IPS DF 19.7 (cell line): ENCODE measurements around the gene POU4F2.

ENCODE experiments used
- DNase-seq: peaks from one replicate; pipeline ENCODE4 v3.0.0-alpha.2; 2013; ENCODE audit warnings: low read depth, low spot score

Gene POU4F2, protein sequence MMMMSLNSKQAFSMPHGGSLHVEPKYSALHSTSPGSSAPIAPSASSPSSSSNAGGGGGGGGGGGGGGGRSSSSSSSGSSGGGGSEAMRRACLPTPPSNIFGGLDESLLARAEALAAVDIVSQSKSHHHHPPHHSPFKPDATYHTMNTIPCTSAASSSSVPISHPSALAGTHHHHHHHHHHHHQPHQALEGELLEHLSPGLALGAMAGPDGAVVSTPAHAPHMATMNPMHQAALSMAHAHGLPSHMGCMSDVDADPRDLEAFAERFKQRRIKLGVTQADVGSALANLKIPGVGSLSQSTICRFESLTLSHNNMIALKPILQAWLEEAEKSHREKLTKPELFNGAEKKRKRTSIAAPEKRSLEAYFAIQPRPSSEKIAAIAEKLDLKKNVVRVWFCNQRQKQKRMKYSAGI

DNA sequence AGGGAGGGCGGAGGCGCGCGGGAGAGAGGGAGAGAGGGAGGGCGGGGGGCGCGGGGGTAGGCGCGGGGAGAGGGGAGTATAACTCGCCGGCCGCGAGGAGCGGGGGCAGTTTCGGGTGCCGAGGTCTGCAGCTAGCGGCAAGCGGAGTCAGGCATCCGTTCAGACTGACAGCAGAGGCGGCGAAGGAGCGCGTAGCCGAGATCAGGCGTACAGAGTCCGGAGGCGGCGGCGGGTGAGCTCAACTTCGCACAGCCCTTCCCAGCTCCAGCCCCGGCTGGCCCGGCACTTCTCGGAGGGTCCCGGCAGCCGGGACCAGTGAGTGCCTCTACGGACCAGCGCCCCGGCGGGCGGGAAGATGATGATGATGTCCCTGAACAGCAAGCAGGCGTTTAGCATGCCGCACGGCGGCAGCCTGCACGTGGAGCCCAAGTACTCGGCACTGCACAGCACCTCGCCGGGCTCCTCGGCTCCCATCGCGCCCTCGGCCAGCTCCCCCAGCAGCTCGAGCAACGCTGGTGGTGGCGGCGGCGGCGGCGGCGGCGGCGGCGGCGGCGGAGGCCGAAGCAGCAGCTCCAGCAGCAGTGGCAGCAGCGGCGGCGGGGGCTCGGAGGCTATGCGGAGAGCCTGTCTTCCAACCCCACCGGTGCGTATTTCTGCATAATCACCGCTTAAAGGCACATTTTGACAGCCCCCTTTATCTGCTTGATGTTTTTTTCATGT, at the start of gene POU4F2:
Gene POU4F2 (plus strand): TSS at position 108 of the 720 bp plus-strand sequence. CDS start 248 bp downstream, at position 356.
- no peak for DNase-seq

DNA sequence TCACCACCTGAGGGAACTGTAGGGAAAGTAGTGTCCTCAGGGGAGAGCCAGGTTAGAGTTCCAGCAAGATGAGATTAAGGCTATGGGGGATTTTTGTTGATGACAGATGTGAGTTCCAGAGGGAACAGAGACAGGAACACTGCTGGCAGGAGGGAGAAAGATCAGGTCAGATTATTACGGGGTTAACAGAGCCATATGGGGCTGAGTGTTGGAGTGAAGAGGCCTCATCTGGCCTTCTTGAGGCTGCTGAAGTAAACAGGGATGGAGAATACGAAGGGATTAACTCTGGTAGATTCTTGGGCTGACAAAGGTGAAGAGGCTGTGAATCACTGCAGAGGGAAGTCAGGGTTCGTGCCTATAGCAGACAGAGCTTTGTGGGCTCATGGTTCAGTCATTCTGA, 47.9 kb upstream of the POU4F2 start:
- DNase-seq = no peak

DNA sequence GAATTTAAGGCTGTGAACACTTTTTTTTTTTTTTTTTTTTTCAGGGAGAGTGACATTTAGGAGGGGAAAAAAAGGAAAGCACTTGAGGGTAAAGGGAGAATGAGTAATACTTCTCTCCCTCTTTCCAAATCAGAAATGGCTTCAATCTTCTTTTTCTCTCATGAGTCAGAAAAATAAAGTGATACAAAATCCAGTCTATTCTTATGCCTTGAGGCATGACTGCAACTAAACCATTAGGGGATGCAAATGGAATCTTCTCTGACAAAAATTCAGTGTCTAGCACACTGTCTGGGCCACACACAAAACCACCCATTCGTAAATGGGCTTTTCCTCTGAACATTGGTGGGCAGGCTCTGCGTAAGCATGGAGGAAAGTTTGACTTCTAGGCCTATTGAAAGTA, 46.7 kb upstream of the POU4F2 start:
- no peak for DNase-seq

DNA sequence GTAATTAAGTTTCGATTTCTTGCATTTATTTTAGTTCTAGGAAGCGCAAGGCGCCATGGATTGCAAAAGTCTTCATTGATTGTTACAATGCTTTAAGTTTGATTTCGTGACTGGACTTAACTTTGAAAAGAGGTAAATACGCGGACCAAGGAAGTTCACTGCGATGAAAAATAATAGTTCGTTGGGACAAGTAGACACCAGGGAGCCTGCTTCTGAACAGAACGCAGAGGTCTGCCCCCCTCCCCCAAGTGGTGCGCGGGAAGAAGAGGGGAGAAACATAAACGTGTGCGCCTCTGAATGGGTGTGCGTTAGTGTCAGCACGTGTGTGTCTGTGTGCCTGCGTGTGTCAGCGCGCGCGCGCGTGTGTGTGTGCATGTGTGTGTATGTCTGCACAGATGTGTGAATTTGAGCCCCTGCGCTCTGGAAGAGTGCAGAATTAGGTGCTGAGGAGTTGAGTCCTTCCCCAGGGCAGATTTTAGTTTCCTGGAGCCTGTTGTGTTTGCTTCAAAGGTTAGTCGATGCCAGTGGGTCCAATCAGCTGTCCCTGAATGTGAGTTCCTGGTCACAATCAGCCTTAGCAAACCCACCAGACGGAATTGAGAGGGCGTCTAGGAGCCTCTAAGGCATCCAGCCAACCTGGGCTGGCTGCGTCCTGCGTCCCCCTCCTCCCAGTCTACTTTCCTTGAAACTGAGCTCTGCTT, 5.8 kb upstream of the POU4F2 start:
- DNase-seq = no peak

DNA sequence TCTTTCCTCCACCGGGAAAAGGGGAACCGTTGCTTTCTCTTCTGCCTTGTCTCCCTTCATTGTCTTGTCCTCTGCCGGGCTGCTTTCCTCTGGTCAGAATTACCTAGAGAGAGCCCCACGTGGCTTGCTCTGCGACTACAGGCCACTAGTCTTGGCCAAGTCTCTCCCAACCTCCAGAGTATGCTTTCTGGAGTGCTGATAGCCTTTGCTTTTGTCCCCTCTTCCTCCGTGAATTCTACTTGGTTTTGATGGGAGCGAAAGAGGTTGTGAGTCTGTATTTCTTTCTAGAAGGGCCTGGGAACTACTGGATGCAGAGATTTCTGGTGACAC, 5.3 kb upstream of the POU4F2 start:
- DNase-seq = no peak

DNA sequence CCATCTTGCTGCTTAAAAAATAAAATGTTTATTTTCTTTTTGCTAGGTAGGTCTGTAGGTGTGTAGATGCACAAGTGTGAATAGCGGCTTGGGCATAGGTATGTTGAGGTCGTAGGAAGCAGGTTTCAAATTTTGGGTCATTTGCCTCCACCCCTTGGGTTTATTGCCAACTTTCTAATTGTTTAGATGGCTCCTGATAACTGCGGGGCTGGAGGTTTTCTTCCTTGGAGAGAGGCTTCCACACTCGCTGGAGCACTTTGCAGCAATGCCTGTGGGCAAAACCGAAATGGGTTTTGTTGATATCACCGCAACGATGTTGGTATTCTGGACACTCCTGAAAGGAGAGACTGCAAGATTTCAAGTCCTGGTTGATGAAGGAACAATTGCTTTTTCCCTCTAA, 3.9 kb upstream of the POU4F2 start:
- no peak for DNase-seq

DNA sequence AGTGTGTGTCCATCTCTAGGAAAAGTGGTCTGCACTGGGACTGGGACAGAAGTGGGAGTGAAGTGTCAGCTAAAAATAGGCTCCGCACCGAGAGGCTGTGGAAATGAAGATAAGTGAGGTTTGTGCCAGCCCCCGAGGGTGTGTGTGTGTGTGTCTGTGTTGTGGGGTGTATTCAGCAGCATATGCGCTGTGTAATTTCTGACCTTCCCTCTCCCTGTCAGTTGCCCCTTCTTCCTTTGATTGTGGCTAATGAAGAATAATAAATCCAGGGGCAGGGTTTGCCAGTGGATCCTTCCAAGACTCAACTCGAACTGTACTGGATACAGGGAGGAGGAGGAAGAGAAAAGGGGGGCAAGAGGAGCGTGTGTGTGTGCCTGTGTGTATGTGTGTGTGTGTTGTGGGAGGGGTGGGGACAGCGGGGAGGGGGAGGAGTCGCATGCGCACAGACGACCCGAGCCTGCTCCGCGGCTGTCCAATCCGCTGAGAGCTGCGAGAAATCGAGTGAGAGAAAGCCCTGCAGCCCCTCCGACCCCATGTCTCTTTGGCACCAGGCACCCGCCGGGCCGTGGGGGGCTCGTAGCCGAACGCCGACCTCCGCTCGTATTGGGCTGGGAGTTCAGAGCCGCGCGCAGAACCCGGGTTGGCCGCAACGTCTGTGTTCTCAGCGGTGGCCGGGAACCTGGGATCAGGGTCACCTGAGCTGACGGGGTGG, 916 bp upstream of the POU4F2 start:
- DNase-seq = no peak

DNA sequence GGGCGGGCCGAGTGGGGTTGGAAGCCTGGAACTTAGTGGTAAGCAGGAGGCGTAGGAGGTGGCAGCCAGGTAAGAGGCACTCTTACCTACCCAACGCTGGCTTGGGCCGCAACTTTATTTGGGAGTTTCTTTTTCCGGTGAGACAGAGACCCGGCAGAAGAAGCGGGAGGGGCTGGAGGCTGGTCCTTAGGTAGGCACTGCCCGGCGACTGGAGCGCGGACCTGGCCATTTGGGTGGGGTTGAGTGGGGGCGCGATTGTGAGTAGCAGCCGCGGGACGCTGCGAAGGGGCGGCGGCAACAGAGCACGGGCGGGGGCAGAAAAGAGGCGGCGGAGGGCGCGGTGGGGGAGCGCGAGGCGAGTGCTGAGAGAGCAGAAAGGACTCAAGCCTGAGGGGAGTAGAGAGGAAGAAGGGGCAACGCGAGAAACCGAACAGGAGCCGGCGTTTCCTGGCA, 334 bp upstream of the POU4F2 start:
- DNase-seq = no peak

DNA sequence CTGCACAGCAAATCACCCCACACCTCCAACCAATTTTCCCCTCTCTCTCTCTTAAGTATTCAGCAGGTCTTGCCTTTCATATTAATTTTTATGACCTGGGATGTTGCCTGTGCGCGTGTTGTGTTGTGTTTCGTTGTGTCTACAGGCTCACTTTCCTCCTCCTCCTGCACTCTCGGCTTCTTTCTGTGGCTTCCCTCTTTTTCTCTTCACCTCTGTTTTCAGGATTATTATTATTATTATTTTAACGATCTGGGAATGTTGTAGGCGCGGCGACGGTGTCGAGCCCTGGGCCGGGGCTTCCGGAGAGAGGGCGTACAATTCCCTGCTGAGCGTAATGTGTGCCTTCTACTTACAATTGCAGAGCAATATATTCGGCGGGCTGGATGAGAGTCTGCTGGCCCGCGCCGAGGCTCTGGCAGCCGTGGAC, 826 bp downstream of the POU4F2 start:
- DNase-seq = no peak

DNA sequence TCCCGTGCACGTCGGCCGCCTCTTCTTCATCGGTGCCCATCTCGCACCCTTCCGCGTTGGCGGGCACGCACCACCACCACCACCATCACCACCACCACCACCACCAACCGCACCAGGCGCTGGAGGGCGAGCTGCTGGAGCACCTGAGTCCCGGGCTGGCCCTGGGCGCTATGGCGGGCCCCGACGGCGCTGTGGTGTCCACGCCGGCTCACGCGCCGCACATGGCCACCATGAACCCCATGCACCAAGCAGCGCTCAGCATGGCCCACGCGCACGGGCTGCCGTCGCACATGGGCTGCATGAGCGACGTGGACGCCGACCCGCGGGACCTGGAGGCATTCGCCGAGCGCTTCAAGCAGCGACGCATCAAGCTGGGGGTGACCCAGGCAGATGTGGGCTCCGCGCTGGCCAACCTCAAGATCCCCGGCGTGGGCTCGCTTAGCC, 1.4 kb downstream of the POU4F2 start:
- DNase-seq = no peak

DNA sequence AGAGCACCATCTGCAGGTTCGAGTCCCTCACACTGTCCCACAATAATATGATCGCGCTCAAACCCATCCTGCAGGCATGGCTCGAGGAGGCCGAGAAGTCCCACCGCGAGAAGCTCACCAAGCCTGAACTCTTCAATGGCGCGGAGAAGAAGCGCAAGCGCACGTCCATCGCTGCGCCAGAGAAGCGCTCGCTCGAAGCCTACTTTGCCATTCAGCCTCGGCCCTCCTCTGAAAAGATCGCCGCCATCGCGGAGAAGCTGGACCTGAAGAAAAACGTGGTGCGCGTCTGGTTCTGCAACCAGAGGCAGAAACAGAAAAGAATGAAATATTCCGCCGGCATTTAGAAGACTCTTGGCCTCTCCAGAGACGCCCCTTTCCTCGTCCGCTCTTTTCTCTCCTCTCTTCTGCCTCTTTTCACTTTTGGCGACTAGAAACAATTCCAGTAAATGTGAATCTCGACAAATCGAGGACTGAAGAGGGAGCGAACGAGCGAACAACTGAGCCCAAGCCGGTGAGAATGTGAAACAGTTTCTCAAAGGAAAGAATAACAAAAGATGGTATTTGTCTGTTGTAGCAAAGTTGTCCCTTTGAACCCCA, 1.9 kb downstream of the POU4F2 start:
- DNase-seq = no peak

DNA sequence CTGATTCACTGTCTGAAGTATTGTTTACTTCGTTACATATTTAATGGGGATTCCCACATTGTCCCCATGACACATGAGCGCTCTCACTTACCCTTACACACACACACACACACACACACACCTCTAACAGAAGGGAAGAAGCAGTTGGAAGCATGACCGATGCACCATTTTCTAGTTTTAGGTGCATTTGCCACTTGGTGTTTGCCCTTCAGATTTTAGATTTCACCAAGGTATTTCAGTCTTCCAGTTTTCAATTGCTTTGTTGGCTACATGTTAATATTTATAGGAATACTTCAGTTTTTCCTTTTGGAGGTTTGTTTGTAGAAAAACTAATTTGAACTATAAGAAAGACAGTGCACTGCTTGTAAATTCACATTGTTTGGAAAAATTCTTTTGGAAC, 3.1 kb downstream of the POU4F2 start:
- DNase-seq = no peak

DNA sequence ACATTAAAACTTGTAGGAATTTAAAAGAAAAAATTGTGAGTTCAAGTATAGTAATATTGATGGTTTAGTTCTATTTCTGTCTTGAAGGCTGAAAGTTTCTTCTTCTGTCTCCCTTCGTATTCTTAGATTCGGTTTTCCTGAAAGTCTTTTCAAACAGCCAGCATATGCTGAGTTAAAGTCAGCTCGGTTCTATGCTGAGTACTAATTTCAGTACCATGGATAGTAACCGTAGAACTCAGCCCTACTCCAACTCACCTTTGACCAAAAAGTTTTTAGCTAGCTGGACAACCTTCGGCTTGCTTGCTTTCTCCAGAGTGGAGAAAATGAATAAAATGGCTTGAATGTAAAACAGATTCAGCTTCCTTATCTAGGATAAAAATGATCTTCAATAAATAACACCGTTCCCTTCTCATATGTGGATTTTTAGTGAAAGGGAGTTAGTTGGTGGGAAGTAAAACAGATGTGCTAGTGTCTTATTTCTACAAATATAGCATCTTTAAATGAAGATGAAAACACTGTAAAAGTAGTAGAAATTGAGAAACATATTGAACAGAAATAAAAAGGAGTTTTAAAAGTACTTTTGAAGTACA, 5.2 kb downstream of the POU4F2 start:
- no peak for DNase-seq

DNA sequence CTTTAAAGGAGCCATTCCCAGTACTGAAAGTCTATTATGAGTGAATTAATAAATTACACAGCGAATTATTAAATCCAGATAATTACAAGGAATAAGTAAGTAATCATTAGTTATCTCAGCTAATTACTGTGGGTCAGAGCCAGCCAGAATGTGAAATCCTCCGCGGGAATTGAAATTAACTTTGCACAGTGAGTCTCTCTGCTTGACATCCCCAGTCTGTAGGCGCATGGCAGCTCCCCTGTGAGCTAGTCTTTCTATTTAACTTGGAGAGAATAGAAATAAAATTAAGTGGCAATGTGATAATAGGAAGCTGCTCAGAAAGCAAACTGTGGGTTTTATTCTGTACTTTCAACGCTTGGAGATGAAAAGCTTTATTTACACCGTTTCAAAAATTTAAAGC, 7.2 kb downstream of the POU4F2 start:
- DNase-seq = no peak

DNA sequence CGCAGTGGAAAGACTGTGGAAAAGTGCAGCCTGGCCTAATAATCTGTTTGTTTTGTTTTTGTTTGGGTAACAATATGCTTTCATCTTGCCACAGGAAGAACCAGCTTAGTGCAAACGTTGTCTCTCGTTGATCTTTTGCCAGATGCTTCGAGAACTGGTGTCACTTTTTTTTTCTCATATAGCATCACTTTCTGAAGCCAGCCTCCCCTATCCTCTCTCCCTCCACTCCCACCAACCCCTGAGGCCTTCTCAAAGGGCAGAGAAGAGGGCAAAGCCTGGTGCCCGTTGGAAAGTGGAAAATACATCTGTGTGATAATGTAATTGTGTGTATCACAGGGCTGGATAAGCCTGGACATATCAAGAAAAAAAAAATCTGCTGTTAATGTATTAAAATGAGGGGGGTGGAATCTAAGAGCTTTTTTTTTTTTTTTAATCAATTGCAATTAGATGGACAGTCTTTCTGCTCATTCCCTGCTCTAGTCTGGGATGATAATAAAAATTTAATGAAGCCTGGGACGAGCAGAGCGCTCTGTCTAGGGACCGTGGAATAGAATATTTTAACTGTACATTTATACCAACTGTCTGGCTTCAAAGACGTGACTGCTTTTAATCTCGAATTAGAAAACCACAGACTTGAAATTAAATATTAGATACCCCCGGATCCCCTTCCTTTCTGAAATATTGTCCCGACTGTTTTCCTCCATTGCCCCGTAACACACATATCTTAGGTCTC, 8.1 kb downstream of the POU4F2 start:
- no peak for DNase-seq

DNA sequence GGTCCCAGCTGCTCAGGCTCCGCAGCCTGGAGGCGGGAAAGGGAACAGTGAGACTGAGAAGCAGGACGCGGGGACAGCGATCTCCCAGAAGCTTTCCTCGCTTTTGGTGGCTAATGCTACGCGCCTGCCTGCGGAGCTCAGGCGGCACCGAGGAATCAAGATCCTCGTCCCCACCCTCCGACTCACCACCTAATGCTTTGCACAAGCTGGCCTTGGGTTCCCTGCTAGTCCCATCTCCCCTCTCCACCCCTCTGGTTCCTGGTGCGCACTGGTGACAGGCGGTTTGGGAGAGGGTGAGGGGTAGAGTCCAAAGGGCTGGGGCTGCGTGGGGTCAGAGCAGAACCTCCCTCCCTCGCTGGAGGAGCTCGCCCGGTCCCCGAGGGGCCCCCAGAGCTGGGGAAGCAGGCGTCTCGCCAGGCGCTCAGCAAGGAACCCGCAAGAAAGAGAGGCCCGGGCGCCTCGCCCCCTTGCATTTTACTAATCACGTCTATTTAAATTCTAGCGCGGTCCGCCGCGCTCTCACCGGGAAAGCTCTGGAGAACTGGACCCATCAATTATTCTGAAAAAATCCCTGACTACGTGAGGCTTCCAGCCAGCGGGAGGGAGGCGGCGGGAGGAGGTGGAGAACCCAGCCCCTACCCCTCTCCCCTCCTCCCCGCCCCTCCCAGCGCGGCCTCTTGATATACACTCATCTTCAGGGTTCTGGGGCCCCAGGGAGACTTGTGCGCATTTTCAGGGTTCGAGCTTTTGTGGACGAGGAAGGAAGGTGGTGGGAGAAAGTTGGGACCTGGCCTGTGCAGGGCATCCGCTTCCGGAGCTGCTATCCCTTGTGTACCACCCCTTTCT, 9.1 kb downstream of the POU4F2 start:
- no peak for DNase-seq

DNA sequence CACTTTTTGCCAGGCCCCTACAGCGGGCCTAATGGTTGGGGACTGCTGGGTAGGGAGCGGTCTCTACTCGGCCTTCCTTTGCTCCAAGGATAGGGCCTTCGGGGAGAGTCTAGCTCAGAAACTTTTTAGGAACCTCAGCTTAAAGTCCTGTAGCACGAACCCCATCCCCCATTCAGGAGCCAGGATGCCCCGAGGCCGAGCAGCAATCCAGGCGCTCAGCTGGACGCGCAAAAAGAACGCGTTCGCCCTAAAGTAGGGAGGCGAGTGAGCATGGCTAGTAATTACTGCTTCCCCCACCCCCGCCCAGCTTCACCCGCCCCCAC, 9.7 kb downstream of the POU4F2 start:
- DNase-seq = no peak

DNA sequence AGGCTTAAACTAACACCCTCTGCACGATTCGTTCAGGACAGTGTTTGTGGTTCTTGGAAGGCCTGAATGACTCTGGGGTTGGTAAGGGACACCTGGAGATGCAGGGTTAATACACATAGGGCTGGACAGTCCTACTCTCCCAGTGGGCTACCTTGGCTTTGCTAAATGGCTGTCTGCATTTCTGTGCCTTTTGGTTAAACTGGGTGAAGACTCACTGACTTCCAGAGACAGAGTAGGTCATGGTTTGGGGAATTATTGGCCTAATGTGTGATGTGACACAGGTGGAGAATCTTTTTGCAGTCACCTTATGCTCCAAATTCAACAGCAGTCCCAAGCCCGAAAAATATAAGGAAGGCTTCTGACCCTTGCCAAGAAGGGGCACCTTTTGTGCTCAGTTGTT, 10.5 kb downstream of the POU4F2 start:
- DNase-seq = no peak

DNA sequence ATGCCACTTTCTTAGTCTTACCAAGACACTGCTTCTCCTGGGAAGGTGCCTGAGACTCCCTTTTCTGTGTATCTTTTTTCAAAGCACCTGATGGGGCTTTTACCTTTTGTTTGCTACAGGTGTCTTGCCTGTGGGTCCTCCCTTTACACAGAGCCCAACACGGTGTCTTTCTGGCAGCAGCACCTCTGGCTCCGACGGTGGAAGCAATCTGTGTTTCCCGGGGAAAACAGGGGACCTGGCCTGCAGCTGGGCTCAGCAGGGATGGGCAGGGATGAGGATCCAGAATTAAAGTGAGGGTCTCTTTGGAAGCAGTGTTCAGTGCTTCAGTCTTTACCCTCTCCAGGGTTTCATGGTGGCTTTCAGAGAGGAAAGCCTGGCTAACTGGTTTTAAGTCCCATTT, 11.3 kb downstream of the POU4F2 start:
- no peak for DNase-seq
